Stimulated activated CD8-positive, alpha-beta memory T cell treated with anti-CD3 and anti-CD28 coated beads, Interleukin-15, amount 100 ng/mL, for 4 hours (primary cell): Measurements from ENCODE around the gene NEK8.
"Not testable (repeated sequence)": the region's sequence is repeated elsewhere in the genome, so short reads cannot be mapped to it uniquely, and the experiment has no call there.

ENCODE experiments used
- DNase-seq, 2 donors: peaks; one replicate each; pipeline ENCODE4 v3.0.0-alpha.2; 2020; ENCODE audit warnings: low read depth in 2 of 2

Gene NEK8

DNA sequence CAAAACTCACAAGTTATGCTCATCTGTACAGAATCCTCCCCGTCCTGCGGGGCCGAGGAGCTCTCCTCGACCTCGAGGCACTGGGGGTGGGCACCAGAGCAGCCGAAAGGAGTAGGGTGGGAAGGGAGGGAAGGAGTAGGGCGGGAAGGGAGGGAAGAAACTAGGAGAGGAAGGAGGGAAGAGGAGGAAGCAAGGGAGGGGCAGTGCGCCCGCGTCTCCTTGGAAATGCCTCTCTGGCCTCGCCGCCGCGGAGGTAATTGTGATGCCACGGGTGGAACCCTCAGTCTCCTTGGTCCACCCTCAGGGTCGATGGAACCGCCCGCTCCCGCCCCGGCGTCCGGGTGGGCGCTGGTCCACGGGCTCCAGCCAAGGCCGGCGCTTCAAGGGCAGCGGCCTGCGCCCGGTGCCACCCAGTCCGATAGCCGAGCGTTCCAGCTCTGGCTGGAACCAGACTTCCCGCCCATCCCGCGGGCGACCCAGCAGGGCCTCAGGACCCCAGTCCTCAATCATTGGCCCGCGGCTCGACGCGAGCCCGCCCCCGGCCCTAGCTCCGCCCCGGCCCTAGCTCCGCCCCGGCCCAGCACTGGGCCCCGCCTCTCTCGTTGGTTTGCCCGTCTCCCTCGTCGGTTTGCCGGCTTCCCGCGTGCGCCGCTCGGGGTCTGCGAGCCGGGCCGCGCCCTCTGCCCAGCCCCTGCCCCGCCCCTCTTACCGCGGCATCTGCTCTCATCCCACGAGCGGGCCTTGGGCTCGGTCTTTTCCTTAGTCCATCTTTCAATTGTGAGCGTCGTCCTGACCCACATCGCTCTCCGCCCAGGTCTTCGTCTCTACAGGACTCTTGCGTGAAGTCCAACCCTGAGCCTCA is 17.5 kb upstream of the NEK8 start:
- DNase-seq = peak; percentile 74 to 75

DNA sequence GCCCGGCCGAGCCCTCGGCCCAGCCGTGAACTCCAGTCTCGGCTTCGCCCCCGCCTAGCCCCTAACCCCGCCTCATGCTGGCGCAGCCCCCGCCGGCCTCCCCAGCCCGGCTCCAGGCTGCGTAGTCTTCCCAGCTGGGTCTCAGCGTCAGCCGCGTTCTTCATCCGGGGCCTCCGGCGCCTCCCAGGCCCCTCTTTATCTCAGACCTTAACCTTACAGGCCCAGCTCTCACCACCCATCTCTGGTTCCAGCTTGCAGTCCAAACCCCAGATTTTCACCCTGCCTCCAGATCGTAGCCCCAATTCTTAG is 16.9 kb upstream of the NEK8 start, which contains the start of gene PROCA1:
PROCA1 (minus strand) TSS at position 166 of the 309 bp plus-strand sequence. CDS start 228 bp downstream, outside the sequence.
- no peak for DNase-seq

DNA sequence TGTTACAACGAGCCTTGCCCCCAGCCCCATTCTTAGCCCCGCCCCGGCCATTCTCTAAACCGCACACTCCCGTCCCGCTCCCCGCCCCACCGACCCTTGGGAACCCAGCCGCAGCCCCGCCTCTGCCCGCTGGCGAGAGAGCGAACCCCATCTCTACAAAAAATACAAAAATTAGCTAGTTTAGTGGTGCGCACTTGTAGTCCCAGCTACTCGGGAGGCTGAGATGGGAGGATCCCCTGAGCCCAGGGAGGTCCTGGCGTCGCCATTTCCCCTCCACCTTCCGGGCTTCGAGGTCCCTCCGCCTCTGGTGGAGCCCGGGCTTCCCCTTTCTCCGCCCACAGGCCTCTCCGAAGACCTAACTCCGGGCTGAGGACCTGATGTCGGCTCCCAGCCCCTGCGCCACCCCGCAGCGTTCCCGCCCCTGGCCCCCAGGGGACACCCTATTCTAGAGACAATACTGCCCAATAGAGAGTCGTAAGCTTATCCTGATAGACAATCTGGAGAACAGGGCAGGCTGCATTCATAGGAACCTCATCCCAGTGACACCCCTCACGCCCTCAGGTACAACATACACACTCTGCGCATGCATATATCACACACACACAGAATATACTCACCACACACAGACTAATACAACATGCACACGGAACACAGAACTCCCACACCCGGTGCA is 16.4 kb upstream of the NEK8 start:
- DNase-seq = peak in 1 of 2 donors; percentile 31

DNA sequence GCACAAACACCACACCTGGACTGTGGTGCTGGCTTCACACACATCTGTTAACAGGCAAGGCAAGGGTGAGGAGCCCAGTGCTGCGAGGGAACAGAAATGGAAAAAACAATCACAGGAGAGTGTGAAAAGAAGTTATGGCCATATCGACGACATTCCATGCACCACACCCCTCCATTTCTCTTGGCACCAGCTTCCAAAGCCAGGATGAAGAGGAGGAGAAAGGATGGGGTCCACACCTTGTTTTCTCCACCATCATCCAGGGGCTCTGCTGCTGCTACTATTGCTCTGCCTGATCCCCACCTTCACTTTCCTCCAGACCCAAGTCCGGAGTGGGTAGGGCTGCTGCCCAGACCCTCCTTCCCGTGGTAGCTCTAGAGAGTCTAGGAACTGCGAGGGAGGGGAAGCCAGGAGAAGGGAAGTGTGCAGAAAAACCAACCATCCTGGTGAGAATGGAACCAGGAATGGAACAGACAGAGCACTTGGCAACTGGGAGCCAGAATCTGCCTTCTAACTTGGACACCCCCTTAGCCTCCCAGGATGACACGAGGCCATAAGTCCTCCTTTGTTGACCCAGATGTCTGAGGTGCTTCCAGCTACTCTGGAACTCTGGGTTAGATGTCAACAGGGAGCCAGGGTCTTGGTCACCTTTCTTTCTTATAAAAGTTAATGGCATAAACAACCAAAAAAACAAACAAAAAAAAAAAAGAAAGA is 15.7 kb upstream of the NEK8 start:
- no peak for DNase-seq

DNA sequence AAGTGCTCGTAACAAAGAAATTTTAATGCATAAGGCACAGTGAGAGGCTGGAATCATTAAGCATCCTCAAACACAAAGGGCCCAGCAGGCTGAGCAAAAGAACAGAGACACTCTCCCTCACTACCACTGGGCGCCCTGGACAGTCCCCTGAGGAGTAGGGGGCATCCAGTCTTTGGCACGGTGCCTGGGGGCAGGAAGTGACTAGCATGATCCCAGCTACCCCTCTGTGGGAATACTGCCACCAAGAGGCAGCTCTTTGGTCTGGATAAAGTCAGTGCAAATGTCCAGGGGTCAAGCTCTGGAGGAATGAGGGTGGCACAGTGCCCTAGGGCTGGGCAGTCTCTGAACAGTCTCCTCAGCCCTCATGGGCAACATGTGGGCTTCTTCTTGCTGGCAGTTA is 14.3 kb upstream of the NEK8 start:
- no peak for DNase-seq

DNA sequence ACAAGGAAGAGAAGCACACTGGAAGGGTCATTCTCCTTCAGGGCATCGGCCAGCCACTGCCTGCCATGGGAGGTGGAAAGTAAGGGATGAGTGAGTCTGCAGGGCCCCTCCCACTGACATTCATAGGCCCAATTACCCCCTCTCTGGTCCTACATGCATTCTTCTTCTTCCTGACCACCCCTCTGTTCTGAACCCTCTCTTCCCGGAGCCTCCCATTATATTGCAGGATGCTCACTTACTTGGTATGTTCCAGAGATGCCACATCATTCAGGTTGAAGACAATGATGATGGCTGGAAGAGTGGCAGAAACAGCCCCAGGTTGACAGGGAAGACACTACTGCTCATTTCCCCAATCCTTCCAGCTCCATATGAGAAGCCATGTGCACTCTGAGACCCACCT is 13.4 kb upstream of the NEK8 start:
- DNase-seq = no peak

DNA sequence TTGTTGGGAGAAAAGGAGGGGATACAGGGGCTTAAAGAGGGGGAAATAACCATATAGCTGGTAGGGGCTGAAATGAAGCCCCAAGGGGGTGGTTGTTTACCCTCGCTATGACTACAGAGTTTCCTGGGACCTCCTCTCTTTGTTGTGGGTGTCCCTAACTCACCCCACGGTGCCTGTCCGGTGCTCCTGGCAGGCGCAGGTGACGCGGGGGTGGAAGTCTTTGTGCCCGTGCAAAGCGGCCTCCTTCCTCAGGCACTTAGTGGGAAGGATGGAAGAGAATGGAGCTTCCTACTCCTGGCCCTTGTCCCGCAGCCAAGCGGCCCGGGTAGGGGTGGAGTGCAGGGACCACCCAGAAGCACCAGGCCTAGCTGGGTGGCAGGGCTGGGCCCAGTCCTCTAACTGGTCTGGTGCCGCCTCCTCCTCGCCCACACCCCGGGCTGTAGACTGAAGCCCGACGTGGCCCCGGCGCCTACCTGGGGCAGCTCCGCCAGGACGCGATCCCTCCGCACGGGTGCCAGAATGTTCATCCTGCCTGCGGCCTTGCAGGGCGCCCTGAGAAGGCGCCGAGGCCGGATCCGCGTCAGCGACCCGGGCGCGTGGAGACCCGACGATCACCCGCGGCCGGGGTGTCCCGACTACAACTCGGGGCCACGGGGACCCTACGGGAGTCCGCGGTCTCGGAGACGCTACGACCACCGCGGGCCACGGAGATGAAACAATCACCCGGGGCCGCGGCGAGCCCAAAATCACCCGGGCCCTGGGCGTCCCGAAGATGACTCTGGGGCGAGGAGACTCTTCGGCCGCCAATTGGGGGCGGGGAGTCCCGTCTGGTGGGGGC is 11.6 kb upstream of the NEK8 start:
- no peak for DNase-seq

DNA sequence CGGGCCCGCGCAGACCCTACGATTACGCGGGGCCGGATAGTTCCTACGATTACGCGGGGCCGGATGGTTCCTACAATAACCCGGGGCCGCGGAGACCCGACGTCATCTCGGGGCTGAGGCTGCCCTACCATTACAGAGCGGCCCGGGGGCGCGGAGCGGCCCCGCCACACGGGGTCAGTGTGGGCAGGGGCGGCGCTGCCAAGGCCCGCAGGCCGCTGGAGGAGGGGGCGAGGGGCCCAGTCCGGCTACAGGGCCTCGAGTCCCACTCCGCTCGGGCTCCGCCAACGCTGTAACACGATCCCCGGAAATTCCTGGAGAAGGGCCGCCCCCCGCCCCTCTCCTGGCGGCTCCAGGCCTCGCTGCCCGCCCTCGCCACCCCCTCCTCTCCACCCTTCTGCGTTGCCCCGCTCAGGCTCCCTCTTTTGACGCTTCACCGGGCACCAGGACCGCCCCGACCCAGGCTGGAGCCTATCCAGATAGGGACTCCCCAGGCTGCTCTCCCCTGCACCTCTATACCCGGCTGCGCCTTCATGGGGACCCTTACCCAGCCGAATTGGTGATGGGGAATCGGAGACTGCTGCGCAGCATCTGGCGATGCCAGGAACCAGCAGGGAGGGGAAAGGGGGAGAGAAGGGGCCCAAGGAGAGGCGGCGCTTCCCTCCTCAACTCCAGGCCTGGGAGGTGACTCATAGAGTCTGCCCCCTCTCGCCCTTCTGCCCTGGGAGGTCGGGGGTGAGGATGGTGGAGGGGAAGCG is 10.8 kb upstream of the NEK8 start, which contains the start of gene RAB34:
RAB34 (minus strand) TSS at position 291 of the 755 bp plus-strand sequence. CDS start 602 bp downstream, outside the sequence.
- DNase-seq = no peak

DNA sequence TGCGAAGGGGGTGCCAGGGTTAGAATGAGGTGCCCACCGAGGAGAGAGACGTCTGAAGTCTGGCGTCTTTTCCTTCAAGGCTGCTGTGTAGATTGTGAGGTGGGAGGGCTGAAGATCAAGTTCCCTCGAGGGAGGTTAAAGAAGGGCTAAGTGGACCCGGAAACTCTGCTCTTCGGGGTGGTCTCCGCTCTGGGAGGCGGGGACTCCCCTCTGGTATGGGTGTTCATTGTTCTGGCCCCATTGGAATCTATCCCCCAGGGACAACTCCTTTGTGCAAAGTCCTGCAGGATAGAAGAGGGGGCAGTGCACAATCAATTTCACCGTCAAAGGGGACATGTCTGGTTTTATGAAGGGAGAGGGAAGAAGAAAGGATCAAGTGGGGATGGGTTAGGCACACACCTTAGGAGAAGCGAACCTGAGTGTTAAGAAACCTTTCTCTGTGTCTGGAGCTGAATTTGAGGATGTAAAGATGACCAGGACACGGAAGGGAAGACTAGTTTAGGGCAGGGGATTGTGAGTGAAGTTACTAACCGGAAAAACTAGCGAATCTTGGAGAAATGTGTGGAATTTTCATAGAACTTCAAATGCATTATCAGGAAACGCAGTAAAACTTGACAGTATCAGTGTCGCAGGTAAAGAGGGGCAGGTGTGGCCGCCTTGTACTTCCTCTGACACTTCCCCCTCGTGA is 10.1 kb upstream of the NEK8 start:
- no peak for DNase-seq

DNA sequence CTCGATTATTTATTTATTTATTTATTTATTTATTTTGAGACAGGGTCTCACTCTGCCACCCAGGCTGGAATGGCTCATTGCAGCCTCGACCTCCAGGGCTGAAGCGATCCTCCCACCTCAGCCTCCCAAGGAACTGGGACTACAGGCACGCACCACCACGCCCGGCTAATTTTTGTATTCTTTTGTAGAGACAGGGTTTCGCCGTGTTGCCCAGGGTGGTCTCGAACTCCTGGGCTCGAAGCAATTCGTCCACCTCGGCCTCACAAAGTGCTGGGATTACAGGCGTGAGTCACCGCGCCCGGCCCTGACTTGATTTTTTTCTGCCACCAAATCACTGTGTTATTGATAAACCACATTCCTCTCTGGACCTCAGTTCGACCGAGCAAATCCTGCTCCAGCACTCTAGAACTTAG is 9.6 kb upstream of the NEK8 start:
- no peak for DNase-seq

DNA sequence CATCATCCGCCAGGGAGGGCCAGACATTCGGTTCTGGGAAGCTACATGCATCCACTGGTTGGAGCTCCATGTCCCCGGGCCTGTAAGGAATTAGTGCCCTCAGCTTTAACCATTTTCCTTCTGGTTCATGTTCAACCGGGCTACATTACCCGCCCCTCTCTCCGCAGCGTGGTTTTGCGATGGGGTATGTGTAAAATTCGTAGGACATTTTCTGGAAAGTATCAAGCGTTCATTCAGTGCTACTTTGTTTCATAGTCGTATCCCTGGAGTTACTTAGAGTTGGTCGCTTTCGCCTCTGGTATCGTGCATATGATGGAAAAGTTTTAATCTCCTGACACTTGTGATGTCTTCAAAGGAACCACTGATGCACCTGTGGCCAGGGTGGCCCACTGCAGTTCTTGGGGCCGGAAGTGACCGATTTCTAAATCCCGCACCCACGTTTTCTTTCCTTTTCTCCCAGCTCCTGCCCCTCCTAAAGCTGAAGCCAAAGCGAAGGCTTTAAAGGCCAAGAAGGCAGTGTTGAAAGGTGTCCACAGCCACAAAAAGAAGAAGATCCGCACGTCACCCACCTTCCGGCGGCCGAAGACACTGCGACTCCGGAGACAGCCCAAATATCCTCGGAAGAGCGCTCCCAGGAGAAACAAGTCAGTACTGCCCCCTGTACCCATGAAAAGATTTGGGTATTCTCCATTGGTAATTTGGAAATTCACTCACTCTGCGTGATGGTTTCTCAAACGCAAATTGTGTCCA is 8.2 kb upstream of the NEK8 start:
- no peak for DNase-seq

DNA sequence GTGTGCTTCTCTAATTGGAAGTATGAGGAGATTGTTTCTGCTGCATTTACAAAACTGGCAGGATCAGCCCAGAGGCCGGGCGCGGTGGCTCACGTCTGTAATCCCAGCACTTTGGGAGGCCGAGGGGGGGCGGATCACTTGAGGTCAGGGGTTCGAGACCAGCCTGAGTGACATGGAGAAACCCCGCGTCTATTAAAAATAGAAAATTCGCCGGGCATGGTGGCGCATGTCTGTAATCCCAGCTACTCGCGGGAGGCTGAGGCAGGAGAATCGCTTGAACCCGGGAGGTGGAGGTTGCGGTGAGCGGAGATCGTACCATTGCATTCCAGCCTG is 7.6 kb upstream of the NEK8 start:
- DNase-seq = not testable (repeated sequence)

DNA sequence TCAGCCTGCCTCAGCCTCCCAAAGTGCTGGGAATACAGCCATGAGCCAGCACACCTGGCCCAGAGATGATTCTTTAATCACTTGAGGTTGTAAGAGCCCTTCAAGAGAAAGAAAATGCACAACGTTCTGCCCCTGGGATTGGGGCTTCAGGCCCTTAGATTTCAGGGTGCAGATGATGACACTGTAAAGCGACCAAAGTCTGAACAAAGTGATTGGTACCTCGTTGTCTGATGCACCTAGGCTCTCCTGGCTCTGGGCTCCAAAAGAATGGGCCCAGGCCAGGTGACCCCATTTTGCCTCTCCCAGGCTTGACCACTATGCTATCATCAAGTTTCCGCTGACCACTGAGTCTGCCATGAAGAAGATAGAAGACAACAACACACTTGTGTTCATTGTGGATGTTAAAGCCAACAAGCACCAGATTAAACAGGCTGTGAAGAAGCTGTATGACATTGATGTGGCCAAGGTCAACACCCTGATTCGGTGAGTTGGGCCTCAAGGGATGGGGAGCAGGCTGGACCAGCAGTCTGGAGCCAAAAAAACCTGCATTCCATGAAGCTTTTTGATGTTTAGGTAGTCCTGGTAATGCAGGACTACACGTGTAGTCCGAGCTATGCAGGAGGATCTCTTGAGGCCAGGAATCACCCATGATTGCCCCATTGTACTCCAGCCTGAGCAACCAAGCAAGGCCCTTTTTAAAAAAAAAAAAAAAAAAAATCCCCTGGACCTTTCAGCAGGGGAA is 6.0 kb upstream of the NEK8 start:
- DNase-seq = no peak

DNA sequence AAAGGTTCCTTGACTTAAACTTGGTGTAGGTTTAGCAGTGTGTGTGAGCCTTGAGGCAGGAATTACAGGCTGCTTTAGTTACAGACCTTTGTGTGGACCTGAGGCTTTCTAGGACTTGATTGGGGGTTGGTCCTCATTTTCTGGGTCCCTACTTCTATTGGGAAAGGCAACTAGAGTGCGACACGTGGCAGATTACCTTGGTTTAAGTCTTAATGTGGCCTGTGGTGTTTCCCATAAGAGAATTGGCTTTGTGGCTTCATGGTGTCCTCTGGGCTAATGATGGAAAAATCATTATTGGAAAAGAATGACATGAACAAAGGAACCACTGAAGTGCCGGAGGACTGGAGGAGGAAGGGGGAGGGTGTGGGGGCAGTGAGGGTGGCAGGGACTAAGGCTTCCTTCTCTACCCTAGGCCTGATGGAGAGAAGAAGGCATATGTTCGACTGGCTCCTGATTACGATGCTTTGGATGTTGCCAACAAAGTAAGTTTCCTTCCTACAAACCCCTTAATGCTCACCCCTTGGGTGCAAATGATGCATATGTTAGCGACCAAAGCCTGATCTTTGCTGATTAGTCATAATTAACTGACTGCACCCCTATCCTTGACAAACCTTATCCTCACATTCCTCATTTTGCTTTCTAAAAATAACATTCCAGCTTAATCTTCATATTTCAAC is 5.3 kb upstream of the NEK8 start:
- no peak for DNase-seq

DNA sequence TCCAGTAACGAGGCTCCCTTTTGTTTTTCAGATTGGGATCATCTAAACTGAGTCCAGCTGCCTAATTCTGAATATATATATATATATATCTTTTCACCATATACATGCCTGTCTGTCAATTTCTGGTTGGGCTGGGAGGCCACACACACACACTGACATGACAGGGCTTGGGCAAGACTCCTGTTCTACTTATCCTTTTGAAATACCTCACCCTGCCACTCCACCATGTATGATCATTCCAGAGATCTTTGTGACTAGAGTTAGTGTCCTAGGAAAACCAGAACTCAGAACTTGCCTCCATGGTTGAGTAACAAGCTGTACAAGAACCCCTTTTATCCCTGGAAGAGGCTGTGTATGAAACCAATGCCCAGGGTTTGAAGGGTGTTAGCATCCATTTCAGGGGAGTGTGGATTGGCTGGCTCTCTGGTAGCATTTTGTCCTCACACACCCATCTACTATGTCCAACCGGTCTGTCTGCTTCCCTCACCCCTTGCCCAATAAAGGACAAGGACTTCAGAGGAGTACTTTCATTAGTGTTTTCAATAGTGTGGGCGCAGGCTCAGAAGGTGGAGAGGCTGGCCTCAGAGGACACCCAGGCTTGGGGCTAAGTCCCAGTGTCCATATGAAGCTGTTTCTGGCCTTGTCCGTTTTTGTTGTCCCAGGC is 4.6 kb upstream of the NEK8 start:
- not testable (repeated sequence) for DNase-seq

DNA sequence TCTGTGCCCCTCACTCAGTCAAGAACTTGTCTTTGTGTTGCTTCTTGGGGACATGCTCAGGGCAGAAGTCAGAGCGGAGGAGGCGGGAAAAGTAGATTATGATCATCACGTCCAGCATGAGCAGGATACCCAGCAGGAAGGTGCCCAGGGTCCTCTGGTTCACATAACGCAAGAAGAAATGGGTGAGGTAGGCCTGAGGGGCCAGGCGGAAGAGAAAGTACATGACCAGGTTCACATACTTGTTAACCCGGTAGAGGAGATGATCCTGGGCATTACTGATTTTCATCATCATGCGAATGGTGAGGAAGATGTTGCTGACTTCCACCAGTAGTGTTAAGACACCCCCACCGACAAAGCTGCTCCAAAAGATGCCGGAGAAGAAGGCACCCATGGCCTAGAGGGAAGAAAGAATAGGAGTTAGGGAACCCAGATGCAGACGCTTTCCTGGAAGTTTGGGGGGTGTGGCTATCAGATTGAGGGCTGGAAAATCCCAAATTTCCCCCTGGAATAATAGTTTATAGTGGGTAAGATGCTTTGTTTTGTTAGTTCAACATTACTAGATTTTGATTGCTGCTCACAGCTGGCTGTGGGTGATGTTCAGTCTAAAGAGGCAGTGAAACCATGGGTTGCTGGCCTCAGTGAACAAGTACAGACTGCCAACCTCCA is 4.0 kb upstream of the NEK8 start:
- DNase-seq = no peak

DNA sequence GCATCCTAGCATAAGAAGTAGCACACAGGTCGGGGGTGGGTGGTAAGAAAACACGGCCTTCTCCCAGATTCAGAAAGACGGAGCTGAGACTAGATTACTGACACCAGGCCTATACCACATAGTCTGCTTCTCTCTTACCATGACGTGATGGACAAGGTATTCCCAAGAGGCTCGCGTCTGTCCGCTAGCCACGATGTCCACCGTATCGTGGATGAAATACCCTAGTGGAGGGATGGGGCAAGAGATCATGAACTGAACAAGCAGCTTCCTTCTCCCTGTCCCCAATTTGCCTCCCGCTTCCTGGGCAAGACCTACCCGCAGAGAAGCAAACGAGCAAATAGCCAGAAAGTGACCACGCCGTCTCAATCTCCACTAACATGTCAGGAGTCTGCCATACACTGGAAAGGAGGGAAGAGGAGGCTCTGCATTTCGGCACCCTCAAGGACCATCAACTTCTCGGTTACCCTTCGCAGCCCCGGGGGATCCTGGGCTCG is 3.4 kb upstream of the NEK8 start:
- DNase-seq = no peak
